GM18909 (cell line): ENCODE measurements around the gene PTCHD4.

Experiments
- ATAC-seq: cut with Tn5 transposase; IDR thresholded peaks from one replicate; pipeline ENCODE4 v1.9.1; 2021; ENCODE audit warnings: mild to moderate bottlenecking; ENCODE audit not compliant: unreplicated experiment, poor library complexity

Gene PTCHD4

DNA sequence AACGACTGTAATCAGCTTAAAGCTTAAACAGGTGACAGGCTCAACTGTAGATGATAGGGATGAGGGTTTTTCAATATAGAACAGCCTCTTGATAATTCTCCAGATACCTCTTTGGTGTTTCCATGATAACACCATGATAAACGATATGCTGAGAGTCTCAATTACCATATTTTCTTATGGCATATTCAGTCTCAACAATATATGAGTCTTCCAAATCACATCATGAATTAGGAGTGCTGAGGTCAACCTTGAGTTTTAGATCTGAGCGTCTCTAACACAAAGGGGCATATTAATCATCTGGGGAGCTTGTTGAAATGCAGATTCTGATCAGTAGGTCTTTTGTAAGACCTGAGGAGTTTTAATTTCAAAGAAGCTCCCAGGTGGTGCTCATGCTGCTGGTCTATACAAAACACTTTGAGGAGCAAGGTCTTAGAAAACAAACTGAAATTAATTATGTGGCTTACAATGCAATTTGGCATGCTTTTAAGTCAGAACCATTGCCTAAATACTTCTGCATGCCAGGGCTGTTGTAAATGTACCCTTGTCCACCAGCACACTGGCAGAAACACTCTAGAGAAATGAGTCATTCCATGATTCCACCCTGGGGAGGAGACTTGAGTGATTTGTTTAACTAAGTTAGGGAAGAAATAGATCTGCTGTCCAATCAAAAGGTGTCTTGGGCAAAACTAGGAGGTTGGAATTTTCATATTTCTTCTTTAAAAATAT lies 49.6 kb downstream of the PTCHD4 start:
- no peak for ATAC-seq
